ENCODE measurements around the gene RIPK4. TPM values are rescaled to one million over a fixed set of nuclear protein-coding genes. Genes with fewer than 3 reads are reported as not detected.

RIPK4 gene
- total RNA-seq, 1 donor from 2014 or later: 10.9 TPM

- intact Hi-C loops (cut with DNase I): no loop called here
- Histone ChIP-seq H3K9me3 (no peaks in the 10 kb centered on the region), H3K4me3 (no peak overlapping the region), H3K36me3 (no peaks in the 10 kb centered on the region), H3K4me1 (no peaks in the 10 kb centered on the region), H3K27me3 (no peaks in the 10 kb centered on the region), H3K27ac (no peak overlapping the region)
- ATAC-seq (no peak), DNase-seq (no peak)
- TF ChIP-seq CTCF (IDR thresholded peaks at IDR 0.05): no peak
Observed at GRCh38 chr21:41705546-41706262, 61.1 kb downstream of the RIPK4 start.

GRCh38 chr21:41703857-41704501 is 62.9 kb downstream of the RIPK4 start:
- ATAC-seq (peak; percentile 37), DNase-seq (no peak)
- no peaks in the 10 kb centered on the region for H3K9me3 ChIP-seq
- no peak for TF ChIP-seq CTCF (IDR thresholded peaks at IDR 0.05)
- H3K4me3 ChIP-seq: no peak overlapping the region
- H3K36me3 ChIP-seq: no peaks in the 10 kb centered on the region
- no peak overlapping the region for H3K27ac ChIP-seq
- no peaks in the 10 kb centered on the region for H3K4me1 ChIP-seq
- intact Hi-C loops (cut with DNase I): no loop called here
- H3K27me3 ChIP-seq: no peaks in the 10 kb centered on the region

GRCh38 chr21:41701749-41702148 is 65.1 kb downstream of the RIPK4 start:
- intact Hi-C loops (cut with DNase I): no loop called here
- H3K36me3 ChIP-seq: no peaks in the 10 kb centered on the region
- ATAC-seq: peak; percentile 10

GRCh38 chr21:41699311-41699710 is 67.5 kb downstream of the RIPK4 start:
- Histone ChIP-seq H3K4me3 (no peak overlapping the region), H3K4me1 (no peaks in the 10 kb centered on the region), H3K9me3 (no peaks in the 10 kb centered on the region), H3K27me3 (no peaks in the 10 kb centered on the region), H3K27ac (no peak overlapping the region), H3K36me3 (no peaks in the 10 kb centered on the region)
- DNase-seq: peak; percentile 40
- TF ChIP-seq CTCF (IDR thresholded peaks at IDR 0.05): no peak
- intact Hi-C loops (cut with DNase I): no loop called here
- no peak for ATAC-seq

More at GRCh38 chr21:41701749-41702148, 65.1 kb downstream of the RIPK4 start:
- no peak for TF ChIP-seq CTCF (IDR thresholded peaks at IDR 0.05)
- Histone ChIP-seq H3K4me1 (no peaks in the 10 kb centered on the region), H3K27ac (no peak overlapping the region), H3K27me3 (no peaks in the 10 kb centered on the region), H3K9me3 (no peaks in the 10 kb centered on the region), H3K4me3 (no peak overlapping the region)
- DNase-seq: no peak

- Histone ChIP-seq H3K4me1 (no peaks in the 10 kb centered on the region), H3K36me3 (no peaks in the 10 kb centered on the region), H3K4me3 (no peak overlapping the region), H3K27ac (no peak overlapping the region), H3K27me3 (no peaks in the 10 kb centered on the region), H3K9me3 (no peaks in the 10 kb centered on the region)
- DNase-seq: no peak
- no peak for ATAC-seq
- no peak for TF ChIP-seq CTCF (IDR thresholded peaks at IDR 0.05)
- intact Hi-C loops (cut with DNase I): no loop called here
Observed at GRCh38 chr21:41698071-41698470, 68.8 kb downstream of the RIPK4 start.
